Dermis microvascular lymphatic vessel endothelial cell (primary cell): ENCODE results near the gene SLC30A7. TPM values are rescaled to one million over a fixed set of nuclear protein-coding genes. Genes with fewer than 3 reads are reported as not detected.
A peak's percentile ranks its signal among the peaks of the same experiment; 100 is the strongest.

Experiments
- DNase-seq, 2 donors: peaks; one replicate each; pipeline versions ENCODE4 v3.0.0 to v3.0.0-alpha.2; 2010; ENCODE audit warnings: low read depth in 2 of 2
- total RNA-seq: library from RNA; depleted of rRNA; stranded (reverse); fragments of >200 nt; gene quantifications from 2 replicates; pipeline ENCODE4 v1.2.1, GENCODE V29; 2014

SLC30A7 gene
- total RNA-seq, 1 donor from 2014 or later, result 27.5 TPM

- DNase-seq, result peak; percentile 79 to 94
Observed at GRCh38 chr1:101025657-101026429, 130.0 kb downstream of the SLC30A7 start, which contains the start of gene DPH5. TSS of gene DPH5 (minus strand) at chr1:101025784. CDS start at chr1:101025443, 341 bp downstream.

GRCh38 chr1:101026430-101026788, 130.5 kb downstream of the SLC30A7 start:
- peak in 1 of 2 donors; percentile 39 for DNase-seq

GRCh38 chr1:101027194-101027772, 131.4 kb downstream of the SLC30A7 start:
- DNase-seq, result no peak

- peak in 1 of 2 donors; percentile 50 for DNase-seq
Observed at GRCh38 chr1:101028466-101028865, 132.6 kb downstream of the SLC30A7 start.

- DNase-seq, result no peak
Observed at GRCh38 chr1:101029184-101029583, 133.3 kb downstream of the SLC30A7 start.

GRCh38 chr1:101030881-101031280, 135.0 kb downstream of the SLC30A7 start:
- DNase-seq, result no peak

Other genes with a start within 250 kb of the SLC30A7 start
- 0.90 and 2.9 TPM in 2 replicates for gene VCAM1, start 176.3 kb upstream of the SLC30A7 start, total RNA-seq
- 11.2 and 13.9 TPM in 2 replicates for gene EXTL2, start 1.2 kb upstream of the SLC30A7 start, total RNA-seq
- gene DPH5, start 129.7 kb downstream of the SLC30A7 start, total RNA-seq, result 16.7 and 20.2 TPM in 2 replicates